Peyer's patch (tissue), 4 donors: ENCODE results near the gene UNC5B. TPM values are rescaled to one million over a fixed set of nuclear protein-coding genes. Genes with fewer than 3 reads are reported as not detected.

Source experiments
- DNase-seq, 3 donors: peaks; one replicate each; pipeline ENCODE4 v3.0.0-alpha.2; 2017 to 2019
- H3K27ac ChIP-seq, 4 donors: fragments of 200-600 bp; sonication (generic); one replicate each; pipeline ENCODE4 v1.5.1; 2016 to 2019
- H3K27me3 ChIP-seq, 2 donors: fragments of 200-600 bp; sonication (generic); one replicate each; pipeline ENCODE4 v1.5.1; 2019
- H3K36me3 ChIP-seq, 3 donors: fragments of 200-600 bp; sonication (generic); one replicate each; pipeline ENCODE4 v1.5.1; 2016 to 2019
- H3K4me1 ChIP-seq, 4 donors: fragments of 200-600 bp; sonication (generic); one replicate each; pipeline ENCODE4 v1.5.1; 2016 to 2019
- H3K4me3 ChIP-seq, 4 donors: fragments of 200-600 bp; sonication (generic); 1 replicate in 3 of 4; 2 replicates in 1 of 4; pipeline ENCODE4 v1.5.1; 2016 to 2019; ENCODE audit warnings: mild to moderate bottlenecking in 1 of 4
- H3K9me3 ChIP-seq, 4 donors: fragments of 200-600 bp; sonication (generic); one replicate each; pipeline ENCODE4 v1.5.1; 2016 to 2019; ENCODE audit warnings: mild to moderate bottlenecking in 1 of 4
- CTCF ChIP-seq, 6 experiments: fragments of 450-650 bp in 4 of 6; fragments of 200-600 bp in 2 of 6; sonication (generic) in 1 of 6; IDR thresholded peaks; one replicate each; pipeline ENCODE4 v1.5.1; 2017 to 2019; ENCODE audit warnings: antibody characterized with exemption in 6 of 6, mild to moderate bottlenecking in 3 of 6, moderate library complexity in 1 of 6
- POLR2A ChIP-seq, 2 donors: fragments of 450-650 bp; IDR thresholded peaks; one replicate each; pipeline ENCODE4 v1.5.1; 2017; ENCODE audit warnings: antibody characterized with exemption in 2 of 2, mild to moderate bottlenecking in 2 of 2, moderate library complexity in 2 of 2
- total RNA-seq, 4 donors: library from RNA; depleted of rRNA; stranded (reverse); fragments of >200 nt; gene quantifications; one replicate each; pipeline ENCODE4 v1.1.0, GENCODE V29; 2016

Gene UNC5B
- total RNA-seq, 4 donors from 2014 or later: 5.0 to 52.5 (median 39.1) TPM

GRCh38 chr10:71297343-71297742 lies 85.0 kb downstream of the UNC5B start:
- DNase-seq: no peak
- Histone ChIP-seq H3K4me3 (no peak overlapping the region), H3K36me3 (peaks cover 0 to 26% (median 0%) of the 10 kb centered on the region in 3 donors), H3K27me3 (no peaks in the 10 kb centered on the region), H3K4me1 (no peaks in the 10 kb centered on the region), H3K9me3 (no peaks in the 10 kb centered on the region), H3K27ac (no peak overlapping the region)
- TF ChIP-seq CTCF (IDR thresholded peaks at IDR 0.05): no peak
- TF ChIP-seq POLR2A (IDR thresholded peaks at IDR 0.05): no peak

GRCh38 chr10:71299071-71299785 lies 86.9 kb downstream of the UNC5B start:
- no peaks in the 10 kb centered on the region for H3K9me3 ChIP-seq

GRCh38 chr10:71300555-71301370 lies 88.4 kb downstream of the UNC5B start:
- peaks cover 0 to 8% (median 0%) of the 10 kb centered on the region in 3 donors for H3K36me3 ChIP-seq
- no peak for TF ChIP-seq CTCF (IDR thresholded peaks at IDR 0.05)
- no peak for TF ChIP-seq POLR2A (IDR thresholded peaks at IDR 0.05)
- no peaks in the 10 kb centered on the region for H3K27me3 ChIP-seq
- H3K27ac ChIP-seq: no peak overlapping the region
- no peak overlapping the region for H3K4me3 ChIP-seq
- DNase-seq: no peak
- H3K9me3 ChIP-seq: no peaks in the 10 kb centered on the region
- H3K4me1 ChIP-seq: no peaks in the 10 kb centered on the region

More at GRCh38 chr10:71299071-71299785, 86.9 kb downstream of the UNC5B start:
- H3K4me3 ChIP-seq: no peak overlapping the region
- TF ChIP-seq CTCF (IDR thresholded peaks at IDR 0.05) (no peak), POLR2A (IDR thresholded peaks at IDR 0.05) (no peak)
- no peaks in the 10 kb centered on the region for H3K27me3 ChIP-seq
- no peak for DNase-seq
- H3K4me1 ChIP-seq: no peaks in the 10 kb centered on the region
- H3K27ac ChIP-seq: no peak overlapping the region
- H3K36me3 ChIP-seq: peaks cover 0 to 13% (median 0%) of the 10 kb centered on the region in 3 donors

- H3K36me3 ChIP-seq: peaks cover 0 to 1% (median 0%) of the 10 kb centered on the region in 3 donors
- H3K4me3 ChIP-seq: no peak overlapping the region
- H3K9me3 ChIP-seq: no peaks in the 10 kb centered on the region
- H3K27me3 ChIP-seq: no peaks in the 10 kb centered on the region
- H3K4me1 ChIP-seq: no peaks in the 10 kb centered on the region
- H3K27ac ChIP-seq: no peak overlapping the region
- TF ChIP-seq CTCF (IDR thresholded peaks at IDR 0.05): no peak
- no peak for TF ChIP-seq POLR2A (IDR thresholded peaks at IDR 0.05)
- no peak for DNase-seq
Measured at GRCh38 chr10:71301371-71301916, 89.1 kb downstream of the UNC5B start.

- TF ChIP-seq CTCF (IDR thresholded peaks at IDR 0.05): no peak
- TF ChIP-seq POLR2A (IDR thresholded peaks at IDR 0.05): no peak
- no peak for DNase-seq
- Histone ChIP-seq H3K4me3 (no peak overlapping the region), H3K4me1 (no peaks in the 10 kb centered on the region), H3K36me3 (no peaks in the 10 kb centered on the region), H3K9me3 (no peaks in the 10 kb centered on the region), H3K27me3 (no peaks in the 10 kb centered on the region), H3K27ac (no peak overlapping the region)
Measured at GRCh38 chr10:71302451-71302850, 90.1 kb downstream of the UNC5B start.
